Ascending aorta (tissue), 2 donors: Measurements from ENCODE around the gene FOXM1. TPM values are rescaled to one million over a fixed set of nuclear protein-coding genes. Genes with fewer than 3 reads are reported as not detected.

Experiments
- DNase-seq, 2 donors: peaks; one replicate each; pipeline ENCODE4 v3.0.0-alpha.2; 2019; ENCODE audit warnings: low spot score in 2 of 2
- H3K27ac ChIP-seq, 2 donors: fragments of 200-600 bp; sonication (generic); one replicate each; pipeline ENCODE4 v1.5.1; 2016 to 2017; ENCODE audit warnings: mild to moderate bottlenecking in 1 of 2
- H3K27me3 ChIP-seq: fragments of 200-600 bp; sonication (generic); one replicate; pipeline ENCODE4 v1.5.1; 2017
- H3K36me3 ChIP-seq, 2 donors: fragments of 200-600 bp; sonication (generic); one replicate each; pipeline ENCODE4 v1.5.1; 2016
- H3K4me1 ChIP-seq, 2 donors: fragments of 200-600 bp; sonication (generic); one replicate each; pipeline ENCODE4 v1.5.1; 2016 to 2017; ENCODE audit warnings: mild to moderate bottlenecking in 1 of 2
- H3K4me3 ChIP-seq, 2 donors: fragments of 200-600 bp; sonication (generic); one replicate each; pipeline ENCODE4 v1.5.1; 2016 to 2017; ENCODE audit warnings: mild to moderate bottlenecking in 1 of 2
- H3K9me3 ChIP-seq, 2 donors: fragments of 200-600 bp; sonication (generic); one replicate each; pipeline ENCODE4 v1.5.1; 2016
- intact Hi-C: fragments of 100-400 bp; cut with DNase I; formaldehyde crosslinking; loops from one replicate; pipeline ENCODE4 v1.15.1; 2023
- total RNA-seq: library from RNA; depleted of rRNA; stranded (reverse); fragments of >200 nt; gene quantifications from one replicate; pipeline ENCODE4 v1.1.0, GENCODE V29; 2016
- TF ChIP-seq, protein P1 (sequence below), 3 experiments: fragments of 200-600 bp in 2 of 3; fragments of 450-650 bp in 1 of 3; sonication (generic) in 2 of 3; IDR thresholded peaks; one replicate each; pipeline ENCODE4 v1.5.1; 2016 to 2019; ENCODE audit warnings: antibody characterized with exemption in 3 of 3, mild to moderate bottlenecking in 1 of 3, moderate library complexity in 1 of 3

Gene FOXM1
- total RNA-seq, 1 donor from 2014 or later, result not detected

DNA sequence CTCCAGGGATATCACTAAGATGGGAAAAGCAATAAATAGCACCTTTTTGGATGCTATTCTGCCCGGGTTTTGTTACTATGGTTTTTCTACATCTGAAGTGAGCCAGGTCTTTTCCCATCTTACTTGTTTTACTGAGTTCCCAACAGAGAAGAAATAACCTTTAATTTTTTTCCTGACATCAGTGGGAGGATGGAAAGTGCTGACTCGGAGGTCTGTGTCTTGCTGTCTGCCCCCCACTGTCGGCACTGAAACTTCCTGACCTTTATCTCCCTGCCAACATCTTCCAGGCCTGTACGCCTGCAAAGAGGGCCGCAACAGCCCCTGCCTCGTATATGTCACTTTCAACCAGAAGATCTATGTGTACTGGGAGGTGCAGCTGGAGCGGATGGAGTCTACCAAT lies 53.5 kb downstream of the FOXM1 start:
- Histone ChIP-seq H3K4me3 (no peak overlapping the region), H3K27ac (no peak overlapping the region), H3K36me3 (peaks cover 78 to 92% of the 10 kb centered on the region in 2 donors), H3K27me3 (no peaks in the 10 kb centered on the region), H3K4me1 (no peaks in the 10 kb centered on the region), H3K9me3 (no peaks in the 10 kb centered on the region)
- DNase-seq, result no peak
- TF ChIP-seq, protein P1, sequence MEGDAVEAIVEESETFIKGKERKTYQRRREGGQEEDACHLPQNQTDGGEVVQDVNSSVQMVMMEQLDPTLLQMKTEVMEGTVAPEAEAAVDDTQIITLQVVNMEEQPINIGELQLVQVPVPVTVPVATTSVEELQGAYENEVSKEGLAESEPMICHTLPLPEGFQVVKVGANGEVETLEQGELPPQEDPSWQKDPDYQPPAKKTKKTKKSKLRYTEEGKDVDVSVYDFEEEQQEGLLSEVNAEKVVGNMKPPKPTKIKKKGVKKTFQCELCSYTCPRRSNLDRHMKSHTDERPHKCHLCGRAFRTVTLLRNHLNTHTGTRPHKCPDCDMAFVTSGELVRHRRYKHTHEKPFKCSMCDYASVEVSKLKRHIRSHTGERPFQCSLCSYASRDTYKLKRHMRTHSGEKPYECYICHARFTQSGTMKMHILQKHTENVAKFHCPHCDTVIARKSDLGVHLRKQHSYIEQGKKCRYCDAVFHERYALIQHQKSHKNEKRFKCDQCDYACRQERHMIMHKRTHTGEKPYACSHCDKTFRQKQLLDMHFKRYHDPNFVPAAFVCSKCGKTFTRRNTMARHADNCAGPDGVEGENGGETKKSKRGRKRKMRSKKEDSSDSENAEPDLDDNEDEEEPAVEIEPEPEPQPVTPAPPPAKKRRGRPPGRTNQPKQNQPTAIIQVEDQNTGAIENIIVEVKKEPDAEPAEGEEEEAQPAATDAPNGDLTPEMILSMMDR (IDR thresholded peaks at IDR 0.05), result no peak
- intact Hi-C loops, result no loop called here

- H3K36me3 ChIP-seq, result peaks cover 58 to 74% of the 10 kb centered on the region in 2 donors
- no peak for DNase-seq
- no peak overlapping the region for H3K27ac ChIP-seq
- H3K27me3 ChIP-seq, result no peaks in the 10 kb centered on the region
- TF ChIP-seq, protein P1 (IDR thresholded peaks at IDR 0.05), result no peak
- no peaks in the 10 kb centered on the region for H3K4me1 ChIP-seq
- H3K9me3 ChIP-seq, result no peaks in the 10 kb centered on the region
- no peak overlapping the region for H3K4me3 ChIP-seq
- intact Hi-C loops, result no loop called here
Observed at GRCh38 chr12:2820432-2820831, 56.5 kb downstream of the FOXM1 start.

- intact Hi-C loops, result no loop called here
- H3K9me3 ChIP-seq, result no peaks in the 10 kb centered on the region
- no peak overlapping the region for H3K27ac ChIP-seq
- peaks cover 52 to 68% of the 10 kb centered on the region in 2 donors for H3K36me3 ChIP-seq
- H3K4me1 ChIP-seq, result no peaks in the 10 kb centered on the region
- no peak overlapping the region for H3K4me3 ChIP-seq
- no peaks in the 10 kb centered on the region for H3K27me3 ChIP-seq
- TF ChIP-seq, protein P1 (IDR thresholded peaks at IDR 0.05), result no peak
- no peak for DNase-seq
Observed at GRCh38 chr12:2819810-2820209, 57.2 kb downstream of the FOXM1 start.

DNA sequence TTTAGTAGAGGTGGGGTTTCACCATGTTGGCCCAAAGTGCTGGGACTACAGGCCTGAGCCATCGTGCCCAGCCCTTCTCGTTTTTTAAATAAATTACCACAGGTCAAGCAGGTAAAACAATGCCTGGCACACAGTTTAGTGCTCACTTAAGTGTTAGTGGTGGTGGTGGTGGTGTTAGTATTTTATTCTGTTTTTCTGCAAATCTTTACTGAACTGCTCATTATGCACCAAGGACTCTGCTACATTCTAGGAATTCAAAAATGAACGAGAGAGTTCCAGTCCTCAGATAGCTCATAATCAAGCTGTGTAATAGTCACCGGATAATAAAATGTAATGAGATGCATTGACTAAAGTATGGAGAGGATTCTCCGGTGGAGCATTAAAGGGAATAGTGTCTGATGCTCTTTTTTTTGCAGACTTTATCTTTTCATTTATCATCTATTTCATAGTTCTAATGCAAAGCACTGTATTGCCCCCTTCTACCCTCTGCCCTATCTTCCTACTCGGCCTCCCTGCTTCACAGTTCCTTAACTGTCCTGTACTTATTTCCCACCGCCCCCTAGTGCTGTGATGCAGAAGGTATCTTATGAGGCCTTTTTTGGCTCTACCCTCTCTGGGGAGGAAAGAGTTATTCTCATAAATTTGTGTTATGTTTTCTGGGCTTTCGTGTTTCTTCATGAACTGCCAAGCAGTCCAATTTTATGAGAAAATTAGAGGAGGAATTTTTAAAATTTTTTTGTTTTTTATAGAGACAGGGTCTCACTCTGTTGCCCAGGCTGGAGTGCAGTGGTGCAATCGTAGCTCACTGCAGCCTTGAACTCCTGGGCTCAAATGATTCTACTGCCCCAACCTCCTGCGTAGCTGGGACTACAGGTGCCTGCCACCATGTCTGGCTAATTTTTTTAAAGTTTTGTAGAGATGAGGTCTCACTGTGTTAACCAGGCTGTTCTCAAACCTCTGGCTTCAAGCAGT lies 63.5 kb downstream of the FOXM1 start:
- Histone ChIP-seq H3K4me1 (peaks cover 0 to 14% of the 10 kb centered on the region in 2 donors), H3K36me3 (peaks cover 7 to 9% of the 10 kb centered on the region in 2 donors), H3K27me3 (no peaks in the 10 kb centered on the region), H3K9me3 (no peaks in the 10 kb centered on the region), H3K4me3 (peak overlapping the region; percentile 83 to 85), H3K27ac (peak overlapping the region; percentile 88 to 90)
- intact Hi-C loops, result loop anchor here (2.0 kb wide), 2 partner anchors 19 to 77 kb away; partner anchors contain the start of genes FKBP4 and TULP3
- TF ChIP-seq, protein P1 (IDR thresholded peaks at IDR 0.05), result peak; percentile 14 to 57 (median 32)
- DNase-seq, result no peak

GRCh38 chr12:2812290-2813213 lies 64.4 kb downstream of the FOXM1 start, which contains the start of gene ITFG2:
Gene ITFG2, plus strand, starts transcription at chr12:2812668. Its CDS starts 93 bp downstream, at chr12:2812761.
- TF ChIP-seq, protein P1 (IDR thresholded peaks at IDR 0.05), result no peak
- no peaks in the 10 kb centered on the region for H3K27me3 ChIP-seq
- intact Hi-C loops, result loop anchor here (2.0 kb wide), 2 partner anchors 18 to 78 kb away; partner anchors contain the start of genes FKBP4 and TULP3
- peak within 1 kb of the TSS; percentile 83 to 85 for H3K4me3 ChIP-seq
- DNase-seq, result peak; percentile 96 to 99
- peaks cover 0 to 14% of the 10 kb centered on the region in 2 donors for H3K4me1 ChIP-seq
- H3K36me3 ChIP-seq, result no peaks in the 10 kb centered on the region
- H3K9me3 ChIP-seq, result no peaks in the 10 kb centered on the region
- H3K27ac ChIP-seq, result peak within 1 kb of the TSS; percentile 88 to 90
